Measurements from ENCODE around the gene MBOAT7. TPM values are rescaled to one million over a fixed set of nuclear protein-coding genes. Genes with fewer than 3 reads are reported as not detected.
"Not testable (repeated sequence)": the region's sequence is repeated elsewhere in the genome, so short reads cannot be mapped to it uniquely, and the experiment has no call there.

MBOAT7 gene
- polyA plus RNA-seq, 1 donor (not counting 4 experiments of a cell fraction or from before 2014, with no cell fraction given), result 41.3 TPM

DNA sequence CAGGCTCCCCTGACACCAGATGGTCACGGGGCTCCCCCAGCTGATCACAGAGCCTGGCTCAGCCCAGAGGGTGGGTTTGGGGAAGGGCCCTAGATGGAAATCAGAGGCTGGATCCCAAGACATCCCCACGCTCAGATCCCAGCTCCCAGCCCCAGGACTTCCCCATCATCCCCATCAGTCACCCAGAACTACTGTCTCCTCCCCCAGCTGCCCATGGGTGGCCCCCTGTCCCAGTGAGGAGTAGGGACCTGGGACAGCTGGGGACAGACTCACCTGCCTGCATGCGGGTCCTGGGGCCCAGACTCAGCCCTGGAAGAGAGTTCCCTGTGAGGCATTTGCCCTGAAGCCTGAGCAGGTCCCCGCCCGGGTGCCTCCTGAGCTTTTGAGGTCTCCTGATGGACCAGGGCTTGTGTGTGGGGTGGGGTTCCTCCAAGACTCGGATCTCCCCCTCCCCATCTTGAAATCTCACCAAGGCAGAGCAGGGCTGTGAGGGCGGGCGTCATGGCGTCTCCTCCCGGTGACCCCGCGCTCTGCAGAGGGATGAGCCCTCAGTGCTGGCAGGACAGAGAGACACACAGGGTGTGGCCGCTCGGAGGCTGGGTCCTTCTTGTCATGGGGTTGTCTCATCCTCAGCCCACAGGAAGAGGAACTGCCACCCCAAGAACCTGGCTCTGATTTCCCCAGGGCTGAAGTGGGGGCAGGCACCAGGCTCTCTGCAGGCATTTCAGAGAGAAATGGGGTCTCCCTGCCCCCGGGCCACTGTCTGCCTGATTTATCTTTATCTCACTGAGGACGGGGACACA lies 33.3 kb upstream of the MBOAT7 start, which contains the start of gene LILRB3:
TSS of gene LILRB3 (minus strand) at position 534 of the 803 bp plus-strand sequence. CDS start at position 503, 31 bp downstream.
- H3K9me3 ChIP-seq (ENCODE audit: control insufficient read depth, low read depth, low read length); H3K4me2 ChIP-seq (ENCODE audit: control insufficient read depth, extremely low read depth, insufficient read depth, low read depth, low read length); H3K79me2 ChIP-seq (ENCODE audit: control insufficient read depth, insufficient read depth, low read length); H3K27me3 ChIP-seq (ENCODE audit: control insufficient read depth, extremely low read depth, insufficient read depth, low read length); FAIRE-seq; H3K9ac ChIP-seq (ENCODE audit: control insufficient read depth, extremely low read depth, insufficient read depth, low read length); H3K27ac ChIP-seq (ENCODE audit: control insufficient read depth, insufficient read depth, low read length); H2AFZ ChIP-seq (ENCODE audit: control insufficient read depth, low read length); H3K4me1 ChIP-seq (ENCODE audit: control insufficient read depth, extremely low read depth, insufficient read depth, low read length); H3K36me3 ChIP-seq (ENCODE audit: control insufficient read depth in 2 of 2, extremely low read depth in 1 of 2, insufficient read depth in 2 of 2, low read length in 2 of 2); H3K4me3 ChIP-seq (ENCODE audit: control insufficient read depth in 2 of 3, extremely low read depth in 1 of 3, insufficient read depth in 2 of 3, low read depth in 1 of 3, low read length in 3 of 3); dilution Hi-C loops (cut with MboI; ENCODE audit: extremely low pct_ligation_motif_present, low sequenced_read_pairs); H3K9me1 ChIP-seq (ENCODE audit: control insufficient read depth, extremely low read depth, insufficient read depth, low read length); DNase-seq (ENCODE audit: low read depth, low spot score); H4K20me1 ChIP-seq (ENCODE audit: control insufficient read depth, extremely low read depth, insufficient read depth, low read length): not testable (repeated sequence)

DNA sequence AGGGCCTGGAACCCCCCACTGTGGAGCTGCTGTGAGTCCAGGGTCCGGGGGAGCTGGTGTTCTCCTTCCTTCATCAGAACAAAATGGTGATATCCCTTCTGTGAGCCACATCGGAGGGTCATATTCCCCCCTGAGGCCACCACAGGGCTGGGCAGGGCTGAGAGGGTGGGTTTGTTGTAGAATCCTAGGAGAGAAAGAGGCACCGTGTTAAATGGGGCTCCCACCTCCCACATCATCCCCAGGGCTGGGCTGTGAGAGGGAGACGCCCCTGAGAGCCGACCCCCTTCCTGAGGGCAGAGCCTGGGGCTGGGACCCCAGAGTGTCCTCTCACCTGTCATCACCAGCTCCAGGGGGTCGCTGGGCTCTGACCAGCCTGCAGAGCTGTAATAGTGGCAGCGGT lies 32.6 kb upstream of the MBOAT7 start:
- H3K79me2 ChIP-seq (ENCODE audit: control insufficient read depth, insufficient read depth, low read length); H4K20me1 ChIP-seq (ENCODE audit: control insufficient read depth, extremely low read depth, insufficient read depth, low read length); H3K36me3 ChIP-seq (ENCODE audit: control insufficient read depth in 2 of 2, extremely low read depth in 1 of 2, insufficient read depth in 2 of 2, low read length in 2 of 2); H3K27ac ChIP-seq (ENCODE audit: control insufficient read depth, insufficient read depth, low read length); H3K4me2 ChIP-seq (ENCODE audit: control insufficient read depth, extremely low read depth, insufficient read depth, low read depth, low read length); H3K9me3 ChIP-seq (ENCODE audit: control insufficient read depth, low read depth, low read length); dilution Hi-C loops (cut with MboI; ENCODE audit: extremely low pct_ligation_motif_present, low sequenced_read_pairs); H3K9ac ChIP-seq (ENCODE audit: control insufficient read depth, extremely low read depth, insufficient read depth, low read length); H3K27me3 ChIP-seq (ENCODE audit: control insufficient read depth, extremely low read depth, insufficient read depth, low read length); H3K4me3 ChIP-seq (ENCODE audit: control insufficient read depth in 2 of 3, extremely low read depth in 1 of 3, insufficient read depth in 2 of 3, low read depth in 1 of 3, low read length in 3 of 3); FAIRE-seq; H3K9me1 ChIP-seq (ENCODE audit: control insufficient read depth, extremely low read depth, insufficient read depth, low read length); DNase-seq (ENCODE audit: low read depth, low spot score); H2AFZ ChIP-seq (ENCODE audit: control insufficient read depth, low read length); H3K4me1 ChIP-seq (ENCODE audit: control insufficient read depth, extremely low read depth, insufficient read depth, low read length): not testable (repeated sequence)

GRCh38 chr19:54219702-54220101 lies 30.3 kb upstream of the MBOAT7 start:
- H3K27me3 ChIP-seq (ENCODE audit: control insufficient read depth, extremely low read depth, insufficient read depth, low read length); H3K27ac ChIP-seq (ENCODE audit: control insufficient read depth, insufficient read depth, low read length); H3K4me3 ChIP-seq (ENCODE audit: control insufficient read depth in 2 of 3, extremely low read depth in 1 of 3, insufficient read depth in 2 of 3, low read depth in 1 of 3, low read length in 3 of 3); dilution Hi-C loops (cut with MboI; ENCODE audit: extremely low pct_ligation_motif_present, low sequenced_read_pairs); H3K79me2 ChIP-seq (ENCODE audit: control insufficient read depth, insufficient read depth, low read length); H3K4me2 ChIP-seq (ENCODE audit: control insufficient read depth, extremely low read depth, insufficient read depth, low read depth, low read length); H3K36me3 ChIP-seq (ENCODE audit: control insufficient read depth in 2 of 2, extremely low read depth in 1 of 2, insufficient read depth in 2 of 2, low read length in 2 of 2); DNase-seq (ENCODE audit: low read depth, low spot score); H2AFZ ChIP-seq (ENCODE audit: control insufficient read depth, low read length); H3K9me1 ChIP-seq (ENCODE audit: control insufficient read depth, extremely low read depth, insufficient read depth, low read length); H3K4me1 ChIP-seq (ENCODE audit: control insufficient read depth, extremely low read depth, insufficient read depth, low read length); H3K9me3 ChIP-seq (ENCODE audit: control insufficient read depth, low read depth, low read length); FAIRE-seq; H4K20me1 ChIP-seq (ENCODE audit: control insufficient read depth, extremely low read depth, insufficient read depth, low read length); H3K9ac ChIP-seq (ENCODE audit: control insufficient read depth, extremely low read depth, insufficient read depth, low read length): not testable (repeated sequence)

Measured in keratinocyte (primary cell).